IPS-15b (cell line): Measurements from ENCODE around the gene GALM.

ENCODE experiments used
- H3K27me3 ChIP-seq: one replicate; pipeline ENCODE4 v1.6.1; 2013; ENCODE audit warnings: low read length; ENCODE audit not compliant: control insufficient read depth, insufficient read depth
- H3K36me3 ChIP-seq: one replicate; pipeline ENCODE4 v1.6.1; 2013; ENCODE audit warnings: low read length; ENCODE audit not compliant: control insufficient read depth, insufficient read depth
- H3K4me1 ChIP-seq: one replicate; pipeline ENCODE4 v1.6.1; 2013; ENCODE audit warnings: mild to moderate bottlenecking, low read length; ENCODE audit not compliant: control insufficient read depth, insufficient read depth
- H3K4me3 ChIP-seq: one replicate; pipeline ENCODE4 v1.5.1; 2013; ENCODE audit warnings: low read depth, low read length
- H3K9ac ChIP-seq: one replicate; pipeline ENCODE4 v1.6.1; 2013; ENCODE audit warnings: low read depth, mild to moderate bottlenecking, low read length
- H3K9me3 ChIP-seq: one replicate; pipeline ENCODE4 v1.6.1; 2013; ENCODE audit warnings: mild to moderate bottlenecking, low read length; ENCODE audit not compliant: control insufficient read depth, insufficient read depth

Gene GALM

DNA sequence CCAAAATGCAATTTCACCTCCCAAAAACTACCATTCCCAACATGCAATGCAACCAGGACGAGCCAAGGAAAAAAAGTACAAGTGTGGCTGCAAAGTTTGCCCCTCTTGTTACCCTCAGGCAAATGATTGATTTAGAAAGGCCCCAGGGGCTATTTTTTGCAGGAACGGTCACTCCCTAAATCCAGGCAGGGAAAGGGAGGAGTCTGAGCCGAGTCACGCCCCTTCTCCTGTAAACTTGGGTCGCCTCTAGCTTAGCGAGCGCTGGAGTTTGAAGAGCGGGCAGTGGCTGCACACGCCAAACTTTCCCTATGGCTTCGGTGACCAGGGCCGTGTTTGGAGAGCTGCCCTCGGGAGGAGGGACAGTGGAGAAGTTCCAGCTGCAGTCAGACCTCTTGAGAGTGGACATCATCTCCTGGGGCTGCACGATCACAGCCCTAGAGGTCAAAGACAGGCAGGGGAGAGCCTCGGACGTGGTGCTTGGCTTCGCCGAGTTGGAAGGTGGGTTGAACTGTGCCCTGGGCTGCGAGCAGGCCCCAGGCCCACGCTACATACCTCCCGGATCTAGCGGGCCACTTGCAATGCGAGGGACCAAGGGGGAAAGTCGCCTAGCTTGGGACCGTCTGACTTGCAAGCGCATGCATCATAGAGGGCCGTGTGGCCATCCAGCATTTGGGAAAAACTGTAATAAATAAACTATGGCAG, at the start of gene GALM:
Gene GALM (plus strand): TSS at position 261 of the 702 bp plus-strand sequence. CDS start 48 bp downstream, at position 309.
- Histone ChIP-seq H3K36me3 (no peaks in the 10 kb centered on the region), H3K4me1 (peaks cover 2% of the 10 kb centered on the region), H3K27me3 (no peaks in the 10 kb centered on the region), H3K9me3 (no peaks in the 10 kb centered on the region), H3K4me3 (peak within 1 kb of the TSS; percentile 87), H3K9ac (peak within 1 kb of the TSS; percentile 70)

DNA sequence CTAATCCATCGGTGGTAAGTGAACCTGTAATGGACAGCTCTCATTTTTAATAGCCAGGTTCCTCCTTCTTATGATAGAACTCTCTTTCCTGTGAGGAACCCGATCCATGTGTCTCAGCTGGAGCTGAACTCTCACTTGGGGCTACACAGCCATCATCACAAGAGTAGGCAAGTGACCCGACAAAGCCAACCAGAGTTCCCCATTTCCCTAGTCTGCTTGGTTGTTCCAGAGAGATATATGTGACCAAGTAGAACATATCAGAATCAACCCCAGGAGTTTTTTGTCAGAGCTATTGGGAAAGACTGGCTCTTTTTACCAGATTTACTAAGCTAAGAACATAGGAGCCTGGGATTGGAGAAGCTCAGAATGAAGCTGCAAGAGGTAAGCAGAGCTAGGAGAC, 48.6 kb upstream of the GALM start:
- H3K9me3 ChIP-seq: no peaks in the 10 kb centered on the region
- peaks cover 2% of the 10 kb centered on the region for H3K4me1 ChIP-seq
- no peak overlapping the region for H3K4me3 ChIP-seq
- no peaks in the 10 kb centered on the region for H3K36me3 ChIP-seq
- H3K27me3 ChIP-seq: no peaks in the 10 kb centered on the region
- no peak overlapping the region for H3K9ac ChIP-seq

DNA sequence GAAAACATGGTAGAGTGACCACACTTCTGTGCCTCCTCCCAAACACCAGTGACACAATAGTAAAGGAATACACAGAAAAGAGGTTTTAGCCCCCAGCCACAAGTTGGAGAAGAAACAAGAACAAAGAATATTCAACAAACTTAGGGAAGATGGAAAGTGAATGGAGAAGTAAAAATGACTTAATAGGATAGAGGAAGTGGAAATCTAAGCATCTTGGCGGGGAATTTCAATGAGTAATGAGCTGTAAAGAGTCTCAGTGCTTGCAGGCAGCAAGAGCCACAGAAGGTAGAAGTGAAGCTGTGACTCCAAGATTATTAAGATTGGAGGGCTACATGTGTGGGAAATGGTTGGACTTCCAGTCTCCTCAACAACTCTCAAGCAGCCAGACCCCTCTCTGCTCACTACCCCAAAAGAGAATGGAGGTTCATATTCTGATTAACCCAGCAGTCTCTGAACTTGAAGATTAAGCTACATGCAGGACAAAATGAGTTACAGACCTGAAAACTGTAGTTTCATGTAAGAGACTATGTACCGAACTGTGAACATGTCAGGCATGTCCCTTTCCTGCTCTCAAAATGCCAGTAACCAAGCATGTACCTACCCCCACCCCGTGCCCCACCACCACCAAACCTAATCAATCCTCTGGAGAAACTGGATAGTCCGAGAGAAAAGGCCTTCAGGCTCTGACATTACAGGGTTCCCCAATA, 46.3 kb upstream of the GALM start:
- H3K9me3 ChIP-seq: no peaks in the 10 kb centered on the region
- H3K27me3 ChIP-seq: no peaks in the 10 kb centered on the region
- H3K4me3 ChIP-seq: no peak overlapping the region
- no peaks in the 10 kb centered on the region for H3K36me3 ChIP-seq
- H3K4me1 ChIP-seq: peaks cover 2% of the 10 kb centered on the region
- no peak overlapping the region for H3K9ac ChIP-seq

DNA sequence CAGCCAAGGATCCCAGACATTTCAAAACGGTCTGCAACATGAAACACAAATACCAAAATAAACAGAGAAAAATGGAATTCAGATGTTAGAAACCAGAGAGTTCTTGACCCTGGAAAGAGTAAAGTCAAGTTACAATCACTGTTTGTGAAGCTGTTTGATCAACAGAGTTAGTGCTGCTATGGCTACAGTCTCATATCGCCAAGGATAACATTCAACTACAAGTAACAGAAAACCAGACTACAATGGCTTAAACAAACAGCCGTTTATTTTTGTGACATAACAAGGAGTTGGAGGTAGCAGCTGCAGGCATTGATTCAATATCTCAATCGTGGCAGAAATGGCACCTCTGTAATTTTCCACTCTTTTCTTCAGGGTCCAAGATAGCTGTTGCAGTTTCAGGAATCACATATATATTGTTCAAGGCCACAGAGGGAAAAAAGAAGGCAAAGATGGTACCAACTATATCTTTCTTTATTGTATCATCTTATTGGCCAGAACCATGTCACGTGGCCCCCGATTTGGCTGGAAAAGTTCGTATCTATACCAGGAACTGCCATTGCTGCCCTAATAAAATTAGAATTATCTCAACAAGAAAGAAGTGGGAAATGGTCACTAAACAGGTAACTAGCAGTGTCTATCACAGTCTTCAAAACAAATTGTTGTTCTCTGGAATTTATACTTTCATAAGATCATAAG, 45.5 kb upstream of the GALM start:
- Histone ChIP-seq H3K4me3 (no peak overlapping the region), H3K27me3 (no peaks in the 10 kb centered on the region), H3K9ac (no peak overlapping the region), H3K4me1 (peaks cover 2% of the 10 kb centered on the region), H3K9me3 (no peaks in the 10 kb centered on the region), H3K36me3 (no peaks in the 10 kb centered on the region)

DNA sequence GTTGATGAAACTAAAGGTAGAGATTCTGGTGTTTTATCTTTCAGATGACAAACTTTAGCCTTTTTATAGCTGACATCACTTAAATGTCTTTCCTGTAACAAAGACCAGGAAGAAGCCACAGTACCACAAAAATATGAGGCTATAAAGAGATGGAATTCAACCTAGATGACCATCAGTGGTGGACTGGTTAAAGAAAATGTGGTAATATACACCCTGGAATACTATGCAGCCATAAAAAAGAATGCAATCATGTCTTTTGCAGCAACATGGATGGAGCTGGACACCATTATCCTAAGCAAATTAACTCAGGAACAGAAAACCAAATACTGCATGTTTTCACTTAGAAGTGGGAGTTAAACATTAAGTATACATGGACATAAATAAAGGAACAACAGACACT, 44.9 kb upstream of the GALM start:
- no peaks in the 10 kb centered on the region for H3K27me3 ChIP-seq
- H3K36me3 ChIP-seq: no peaks in the 10 kb centered on the region
- H3K9ac ChIP-seq: no peak overlapping the region
- no peaks in the 10 kb centered on the region for H3K9me3 ChIP-seq
- peaks cover 2% of the 10 kb centered on the region for H3K4me1 ChIP-seq
- H3K4me3 ChIP-seq: no peak overlapping the region

DNA sequence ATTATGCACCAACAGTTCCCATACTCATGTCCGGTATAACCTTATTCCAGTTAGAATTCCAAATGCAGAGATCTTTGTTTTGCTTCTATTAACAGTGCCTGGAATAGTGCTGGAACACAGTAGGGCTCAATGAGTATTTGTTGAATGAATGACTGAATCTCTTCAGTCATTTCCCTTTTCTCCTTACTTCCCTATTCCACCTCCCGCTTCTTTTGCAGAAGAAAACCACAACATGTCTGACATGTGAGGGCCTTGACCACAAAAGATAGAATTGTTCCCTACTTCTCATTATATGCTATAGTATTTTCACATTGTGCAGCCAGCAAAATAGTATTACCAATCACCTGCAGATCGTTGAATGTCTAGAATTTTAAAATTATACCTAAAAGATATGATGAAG, 43.7 kb upstream of the GALM start:
- no peaks in the 10 kb centered on the region for H3K9me3 ChIP-seq
- peaks cover 2% of the 10 kb centered on the region for H3K4me1 ChIP-seq

DNA sequence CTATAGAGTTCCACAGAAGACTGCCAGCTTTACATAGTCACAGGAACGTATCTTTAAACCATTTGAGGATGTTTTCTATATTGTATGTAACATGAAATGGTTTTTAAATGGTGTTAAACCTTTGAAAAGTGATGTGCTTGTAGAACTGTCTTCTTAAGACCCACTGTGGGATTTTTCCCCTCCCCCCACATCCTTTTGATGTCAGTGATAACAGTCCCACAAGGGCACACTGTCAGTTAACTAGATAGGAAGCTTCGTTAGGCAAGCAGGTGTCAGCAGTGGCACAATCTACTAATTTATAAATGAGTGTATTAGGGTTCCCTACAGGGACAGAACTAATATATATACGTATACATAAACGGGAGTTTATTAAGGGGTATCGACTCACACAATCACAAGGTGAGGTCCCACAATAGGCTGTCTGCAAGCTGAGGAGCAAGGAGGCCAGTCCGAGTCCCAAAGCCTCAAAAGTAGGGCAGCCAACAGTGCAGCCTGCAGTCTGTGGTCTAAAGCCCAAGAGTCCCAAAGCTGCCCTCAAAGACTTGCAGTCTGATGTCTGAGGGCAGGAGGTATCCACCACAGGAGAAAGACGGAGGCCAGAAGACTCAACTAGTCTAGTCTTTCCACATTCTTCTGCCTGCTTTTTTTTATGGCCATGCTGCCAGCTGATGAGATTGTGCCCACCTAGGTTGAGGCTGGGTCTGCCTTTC, 39.4 kb upstream of the GALM start:
- H3K4me3 ChIP-seq: no peak overlapping the region
- no peak overlapping the region for H3K9ac ChIP-seq
- H3K27me3 ChIP-seq: no peaks in the 10 kb centered on the region
- no peaks in the 10 kb centered on the region for H3K4me1 ChIP-seq
- H3K36me3 ChIP-seq: no peaks in the 10 kb centered on the region
- no peaks in the 10 kb centered on the region for H3K9me3 ChIP-seq

More for the DNA sequence above, 43.7 kb upstream of the GALM start:
- no peaks in the 10 kb centered on the region for H3K27me3 ChIP-seq
- H3K9ac ChIP-seq: no peak overlapping the region
- no peak overlapping the region for H3K4me3 ChIP-seq
- H3K36me3 ChIP-seq: no peaks in the 10 kb centered on the region

DNA sequence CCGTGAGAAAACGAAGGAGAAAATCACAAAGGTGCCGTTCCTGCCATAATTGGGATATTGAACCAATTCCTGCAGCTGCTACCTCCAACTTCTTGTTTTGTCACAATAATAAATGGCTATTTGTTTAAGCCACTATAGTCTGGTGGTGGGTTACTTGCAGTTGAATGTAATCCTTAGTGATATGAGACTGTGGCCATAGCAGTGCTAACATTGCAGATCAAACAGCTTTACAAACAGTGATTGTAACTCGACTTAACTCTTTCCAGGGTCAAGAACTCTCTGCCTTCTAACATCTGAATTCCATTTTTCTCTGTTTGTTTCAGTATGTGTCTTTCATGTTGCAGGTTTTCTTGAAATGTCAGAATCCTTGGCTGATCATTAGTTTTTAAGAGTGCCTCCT, 38.5 kb upstream of the GALM start:
- no peak overlapping the region for H3K4me3 ChIP-seq
- H3K9ac ChIP-seq: no peak overlapping the region
- H3K9me3 ChIP-seq: no peaks in the 10 kb centered on the region
- H3K36me3 ChIP-seq: no peaks in the 10 kb centered on the region
- H3K27me3 ChIP-seq: no peaks in the 10 kb centered on the region
- no peaks in the 10 kb centered on the region for H3K4me1 ChIP-seq

DNA sequence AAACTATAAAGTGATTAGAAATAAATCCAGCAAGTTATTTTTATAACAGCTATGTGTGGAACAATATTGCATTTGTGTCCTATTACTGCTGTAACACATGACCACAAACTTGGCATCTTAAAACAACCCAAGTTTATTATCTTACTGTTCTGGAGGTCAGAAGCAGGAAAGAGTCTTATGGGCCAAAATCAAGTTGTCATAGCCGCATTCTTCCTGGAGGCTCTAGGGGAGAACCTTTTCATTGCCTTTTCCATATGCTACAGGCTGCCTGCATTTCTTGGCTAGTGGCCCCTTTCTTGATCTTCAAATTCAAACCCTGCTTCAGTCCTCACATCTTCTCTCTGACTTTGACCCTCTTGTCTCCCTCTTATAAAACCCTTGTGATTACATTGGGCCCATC, 36.2 kb upstream of the GALM start:
- H3K9me3 ChIP-seq: no peaks in the 10 kb centered on the region
- H3K4me1 ChIP-seq: no peaks in the 10 kb centered on the region
- H3K27me3 ChIP-seq: no peaks in the 10 kb centered on the region
- H3K9ac ChIP-seq: no peak overlapping the region
- no peak overlapping the region for H3K4me3 ChIP-seq
- H3K36me3 ChIP-seq: no peaks in the 10 kb centered on the region

DNA sequence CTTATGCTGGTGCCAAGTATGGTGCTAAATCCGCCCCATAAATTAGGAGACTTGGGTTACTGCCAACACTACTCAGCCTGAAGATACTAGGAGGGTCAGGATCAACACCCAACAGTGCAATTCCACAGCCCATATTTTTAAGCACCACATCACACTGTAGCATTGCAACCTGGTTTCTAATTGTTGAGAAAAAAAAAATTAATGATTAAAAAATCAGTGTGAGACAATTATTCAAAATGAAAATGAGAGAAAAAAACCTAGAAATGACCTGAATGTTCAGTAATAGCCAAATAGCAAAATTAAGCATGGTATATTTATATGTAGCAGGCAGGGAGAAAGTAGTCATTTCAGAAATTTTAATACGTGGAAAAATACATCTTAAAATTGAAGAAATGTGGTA, 33.9 kb upstream of the GALM start:
- Histone ChIP-seq H3K4me3 (no peak overlapping the region), H3K36me3 (no peaks in the 10 kb centered on the region), H3K27me3 (no peaks in the 10 kb centered on the region), H3K9me3 (no peaks in the 10 kb centered on the region), H3K4me1 (no peaks in the 10 kb centered on the region), H3K9ac (no peak overlapping the region)

DNA sequence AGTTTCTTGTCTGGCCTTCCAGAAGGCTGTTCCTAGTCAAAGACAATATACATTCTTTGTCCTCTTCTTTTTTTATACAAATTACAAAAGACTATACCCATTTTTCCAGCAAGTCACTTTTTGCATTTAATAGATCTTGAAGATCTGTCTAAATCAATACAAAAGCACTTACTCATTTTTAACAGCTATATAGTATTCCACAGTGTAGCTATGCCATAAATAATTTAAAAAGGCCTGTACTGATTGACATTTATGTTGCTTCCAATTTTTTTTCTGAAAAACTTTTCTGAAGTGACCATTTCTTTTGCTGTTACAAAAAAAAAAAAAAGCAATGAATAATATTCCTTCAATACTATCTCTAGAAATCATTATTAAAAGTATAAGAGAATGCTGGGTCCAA, 32.9 kb upstream of the GALM start:
- Histone ChIP-seq H3K36me3 (no peaks in the 10 kb centered on the region), H3K27me3 (no peaks in the 10 kb centered on the region), H3K9ac (no peak overlapping the region), H3K4me1 (no peaks in the 10 kb centered on the region), H3K9me3 (no peaks in the 10 kb centered on the region), H3K4me3 (no peak overlapping the region)
